SHP77 treated with DMSO at 0.1 percent for 48 hours (cell line): ENCODE results near the gene PPP2R2B.

Experiments used
- DNase-seq: peaks from one replicate; lab custom pipeline; 2025; lab: John Stamatoyannopoulos, UW

PPP2R2B gene

DNA sequence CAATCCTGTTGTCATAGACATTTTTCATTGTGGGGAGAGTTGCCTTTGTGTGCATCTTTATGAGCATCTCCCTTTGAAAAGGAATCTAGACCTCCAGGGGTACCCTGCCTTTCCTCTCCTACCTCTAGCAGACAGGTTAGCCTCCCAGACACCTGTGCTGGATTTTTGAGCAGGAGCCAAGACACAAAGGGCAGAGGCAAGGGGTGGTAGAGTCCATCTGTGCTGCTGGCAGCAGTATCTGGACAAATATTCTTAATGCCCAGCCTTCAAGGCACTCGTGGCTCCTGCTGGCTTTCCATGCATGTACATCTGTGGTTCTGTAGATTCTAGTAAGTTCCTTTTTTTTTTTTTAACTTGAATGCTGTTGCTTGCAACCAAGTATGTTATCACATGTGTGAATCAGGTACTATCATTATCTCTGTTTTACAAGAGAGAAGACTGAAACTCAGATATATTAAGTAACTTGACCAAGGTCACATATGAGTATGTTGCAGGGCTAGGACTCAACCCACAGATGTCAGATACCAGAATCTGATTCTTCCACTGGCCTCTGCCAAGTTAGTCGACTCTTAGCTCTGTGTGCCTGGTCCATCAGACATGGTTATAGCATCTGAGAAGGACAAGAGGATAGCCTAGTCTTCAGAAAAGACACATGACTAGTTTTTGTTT is 329.6 kb downstream of the PPP2R2B start:
- no peak for DNase-seq

DNA sequence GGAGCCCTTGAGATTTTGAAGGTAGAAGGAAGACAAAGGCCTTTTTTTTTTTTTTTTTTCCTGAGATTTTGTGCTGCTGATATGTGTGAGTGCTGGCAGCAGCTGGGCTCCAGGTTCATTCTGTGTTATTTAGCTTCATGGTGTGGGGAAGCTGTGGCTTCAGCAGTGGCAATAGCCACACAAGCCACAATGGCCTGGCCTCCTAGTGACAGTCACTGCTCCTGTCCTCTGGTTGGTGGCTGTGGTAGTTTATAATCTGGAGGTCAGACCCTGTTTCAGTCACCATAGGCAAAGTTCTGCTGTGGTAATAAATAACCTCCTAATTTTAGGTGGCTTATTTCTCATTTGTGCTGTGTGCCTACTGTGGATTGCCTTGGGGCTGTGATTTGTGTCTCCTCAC is 334.3 kb downstream of the PPP2R2B start:
- DNase-seq: no peak

DNA sequence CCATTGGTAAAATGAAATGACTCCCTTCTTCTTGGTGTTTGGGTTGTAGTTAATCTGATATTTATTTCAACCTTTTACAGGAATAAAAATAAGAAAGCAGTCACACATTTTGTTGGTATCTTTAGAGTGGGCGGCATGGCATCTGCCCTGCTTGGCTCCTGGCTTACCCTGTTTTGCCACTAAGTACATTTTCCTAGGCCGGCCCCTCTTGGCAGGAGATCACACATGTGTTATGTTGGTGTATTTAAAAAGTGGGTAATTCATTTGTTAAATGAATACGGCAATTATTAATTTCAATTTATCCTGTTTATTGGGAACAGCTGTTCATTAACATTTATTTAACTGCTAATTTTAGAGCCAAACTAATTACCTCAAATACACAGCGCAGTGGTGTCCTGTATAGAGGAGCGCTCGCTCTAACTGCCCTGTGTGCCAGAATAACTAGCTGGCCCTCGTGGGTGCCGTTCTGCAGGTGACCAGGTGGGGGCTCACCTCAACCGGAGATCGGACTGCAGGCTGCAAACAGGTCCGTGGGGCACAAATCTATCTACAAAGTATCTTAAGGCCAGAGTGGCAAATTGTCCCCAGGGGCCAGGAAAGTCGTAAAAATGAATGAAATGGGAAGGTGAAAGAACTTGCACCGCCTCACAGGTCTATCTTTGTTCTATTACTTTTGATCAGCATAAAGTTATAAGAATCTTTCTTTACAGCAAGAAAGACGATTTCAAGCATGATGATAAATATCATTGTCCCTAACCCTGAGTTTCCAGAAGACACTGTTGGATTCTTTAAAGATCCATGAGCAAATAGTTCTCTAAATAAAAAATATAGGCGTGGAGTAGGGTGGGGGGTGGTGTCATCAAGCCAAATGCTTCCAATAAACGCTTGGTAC is 336.4 kb downstream of the PPP2R2B start:
- DNase-seq: peak; percentile 63

DNA sequence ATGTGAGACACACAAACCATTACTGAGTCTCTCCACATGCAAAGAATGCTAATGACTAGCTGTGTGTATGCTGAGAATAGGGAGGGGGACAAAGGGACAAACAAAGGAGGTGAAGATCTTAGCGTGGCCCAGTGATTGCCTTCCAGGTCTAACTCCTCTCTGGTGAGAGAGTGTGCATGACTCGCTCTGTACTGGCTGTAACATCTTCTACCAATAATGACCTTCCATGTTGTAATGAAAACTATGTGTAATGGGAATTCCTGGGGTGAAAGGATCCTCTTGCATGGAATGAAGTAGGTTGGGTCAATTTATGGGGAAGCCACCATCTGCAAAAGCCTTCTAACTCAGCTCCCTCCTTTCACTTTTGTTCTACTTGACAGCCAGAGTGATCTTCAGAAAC is 338.1 kb downstream of the PPP2R2B start:
- DNase-seq: no peak

DNA sequence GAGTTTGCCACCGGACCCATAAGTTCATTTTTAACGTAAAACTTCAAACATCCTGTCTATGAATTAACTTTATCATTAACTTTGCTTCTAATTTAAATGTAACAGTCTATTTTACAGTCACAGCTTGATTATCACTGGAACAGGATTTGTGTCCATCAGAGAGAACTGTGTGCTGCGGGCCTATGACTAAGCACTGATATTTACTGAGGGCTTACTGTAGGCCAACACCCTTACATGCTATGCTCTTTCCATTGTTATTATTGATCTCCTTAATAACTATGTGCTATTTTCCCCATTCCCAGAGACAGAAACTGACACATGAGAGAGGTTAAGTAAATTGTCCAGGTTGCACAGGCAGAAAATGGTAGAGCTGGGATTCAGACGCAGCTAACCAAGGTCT is 338.6 kb downstream of the PPP2R2B start:
- DNase-seq: no peak

DNA sequence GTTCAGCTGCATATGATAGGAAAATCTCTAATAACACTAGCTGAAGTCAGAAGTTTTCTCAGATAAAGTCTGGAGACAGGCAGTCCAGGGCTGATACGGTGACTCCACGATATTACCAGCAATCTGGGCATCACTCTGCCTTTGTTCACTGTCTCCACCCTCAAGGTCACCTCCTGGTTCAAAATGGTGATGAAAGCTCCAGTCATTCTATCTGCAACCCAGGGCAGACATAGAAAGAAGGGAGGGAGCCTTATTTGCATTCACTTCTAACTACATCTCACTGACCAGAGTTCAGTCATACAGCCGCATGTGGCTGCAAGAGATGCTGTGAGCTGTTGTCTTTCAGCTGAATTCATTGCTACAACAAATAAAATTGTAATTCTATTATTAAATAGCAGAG is 340.1 kb downstream of the PPP2R2B start:
- no peak for DNase-seq

DNA sequence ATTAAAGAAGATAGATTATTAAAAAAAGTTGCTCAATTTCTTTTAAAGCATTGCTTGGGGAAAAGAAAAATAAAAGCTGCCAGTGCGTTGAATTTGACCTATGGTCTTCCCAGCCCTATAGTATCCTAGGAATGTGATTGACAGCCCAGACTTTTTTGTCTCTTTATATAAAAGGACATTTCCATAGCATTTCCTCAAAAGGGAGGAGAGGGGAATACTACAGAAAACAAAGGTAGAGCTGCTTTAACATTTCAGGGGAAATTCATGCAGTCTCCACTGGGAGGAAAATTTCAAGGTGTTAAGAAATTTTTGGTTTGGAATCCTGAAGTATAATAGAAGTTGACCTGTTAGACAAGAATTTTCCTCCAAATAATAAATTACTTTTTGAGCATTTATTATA is 344.7 kb downstream of the PPP2R2B start:
- DNase-seq: no peak

DNA sequence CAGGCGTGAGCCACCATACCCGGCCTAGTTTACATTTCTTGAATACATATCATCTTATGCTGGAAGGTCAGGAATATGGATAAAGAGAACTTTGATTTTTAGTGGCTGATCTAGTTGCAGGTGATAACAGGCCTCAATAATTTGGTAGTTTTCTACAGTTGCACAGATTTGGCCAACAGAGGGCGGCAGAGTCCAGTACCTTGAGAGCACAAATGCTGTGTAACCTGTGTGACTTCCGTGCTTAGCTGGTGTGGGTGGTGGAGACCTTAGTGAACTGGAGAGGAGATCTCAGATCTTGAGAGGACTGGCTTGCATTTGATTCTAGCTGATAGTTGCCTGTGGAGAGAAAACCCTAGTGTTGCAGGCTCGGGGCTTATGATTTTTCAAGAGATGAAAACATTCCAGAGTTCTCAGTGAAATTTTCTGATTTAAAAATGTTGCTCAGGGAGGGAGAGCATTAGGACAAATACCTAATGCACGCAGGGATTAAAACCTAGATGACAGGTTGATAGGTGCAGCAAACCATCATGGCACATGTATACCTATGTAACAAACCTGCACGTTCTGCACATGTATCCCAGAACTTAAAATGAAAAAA is 345.2 kb downstream of the PPP2R2B start:
- DNase-seq: peak; percentile 21
